HG03442 (cell line): ENCODE data around the gene SH2D1A.

ENCODE experiments used
- ATAC-seq: cut with Tn5 transposase; IDR thresholded peaks from one replicate; pipeline ENCODE4 v1.9.1; 2021; ENCODE audit warnings: mild to moderate bottlenecking, moderate library complexity; ENCODE audit not compliant: unreplicated experiment

The SH2D1A gene

GRCh38 chrX:124415115-124415800, 68.9 kb downstream of the SH2D1A start:
- ATAC-seq = no peak

DNA sequence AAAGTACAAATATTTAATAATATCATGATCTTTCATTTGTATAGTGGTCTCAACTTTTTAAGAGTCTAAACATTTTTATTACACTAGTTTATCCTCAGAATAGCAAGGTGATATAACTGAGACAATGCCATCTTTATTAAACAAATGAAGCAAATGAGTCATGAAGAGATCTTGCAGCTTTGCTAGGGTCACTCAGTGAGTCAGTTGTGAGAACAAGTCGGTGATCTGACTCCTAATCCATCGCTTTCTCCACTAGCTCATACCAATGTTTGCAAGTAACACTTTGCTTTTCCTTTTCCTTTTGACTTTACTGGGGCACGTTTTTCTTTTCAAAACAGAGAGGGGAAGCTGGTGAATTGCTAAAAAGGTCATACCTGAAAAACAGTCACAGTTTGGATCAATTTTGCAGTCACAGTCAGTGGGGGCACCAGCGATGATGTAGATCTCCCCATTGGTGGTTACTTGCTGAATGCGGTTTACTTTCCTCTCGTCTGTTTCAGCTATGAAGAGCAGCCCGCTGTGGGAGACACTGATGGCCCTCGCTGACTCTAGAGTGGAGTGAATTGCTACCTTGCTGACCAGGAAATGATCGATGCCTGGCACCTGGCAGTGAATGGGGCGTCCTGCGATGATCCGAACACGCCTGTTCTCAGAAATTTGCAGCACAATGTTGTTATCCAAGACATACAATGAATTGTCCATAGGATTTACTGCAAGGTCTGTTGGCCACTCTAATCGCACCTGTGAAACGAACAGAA, 75.7 kb downstream of the SH2D1A start:
- ATAC-seq = no peak
